Natural killer cell (primary cell): Measurements from ENCODE around the gene PYGB. TPM values are rescaled to one million over a fixed set of nuclear protein-coding genes. Genes with fewer than 3 reads are reported as not detected.
A peak's percentile ranks its signal among the peaks of the same experiment; 100 is the strongest.

Experiments
- ATAC-seq, 3 donors: fragments of 150-1000 bp in 2 of 3; fragments of 200-7000 bp in 1 of 3; cut with Tn5 transposase; 1 replicate in 1 of 3; 2 replicates in 2 of 3; pipeline ENCODE4 v1.10.0; 2021; ENCODE audit warnings: mild to moderate bottlenecking in 2 of 3, moderate library complexity in 2 of 3
- DNase-seq, 2 donors: peaks; one replicate each; pipeline versions ENCODE4 v3.0.0 to v3.0.0-alpha.2; 2013 to 2021; ENCODE audit warnings: mixed read lengths in 1 of 2
- H3K27ac ChIP-seq: one replicate; pipeline ENCODE4 v1.5.1; 2013; ENCODE audit warnings: mild to moderate bottlenecking, low read length
- H3K27me3 ChIP-seq: one replicate; pipeline ENCODE4 v1.6.1; 2013; ENCODE audit warnings: low read length; ENCODE audit not compliant: control insufficient read depth, insufficient read depth
- H3K36me3 ChIP-seq: one replicate; pipeline ENCODE4 v1.6.1; 2013; ENCODE audit warnings: low read length; ENCODE audit not compliant: control insufficient read depth, insufficient read depth
- H3K4me1 ChIP-seq: one replicate; pipeline ENCODE4 v1.6.1; 2013; ENCODE audit warnings: low read length; ENCODE audit not compliant: control insufficient read depth, insufficient read depth
- H3K4me3 ChIP-seq: one replicate; pipeline ENCODE4 v1.5.1; 2013; ENCODE audit warnings: low read length
- H3K9me3 ChIP-seq: one replicate; pipeline ENCODE4 v1.6.1; 2013; ENCODE audit warnings: low read length; ENCODE audit not compliant: control insufficient read depth, insufficient read depth
- H3K27ac Mint-ChIP-seq, 2 donors: one replicate each; pipeline ENCODE4 v1.8.0; 2022; ENCODE audit warnings: mild to moderate bottlenecking in 2 of 2, mixed read lengths in 2 of 2, moderate library complexity in 1 of 2
- H3K27me3 Mint-ChIP-seq, 2 donors: one replicate each; pipeline ENCODE4 v1.8.0; 2022; ENCODE audit warnings: low read depth in 2 of 2, mixed read lengths in 2 of 2
- H3K36me3 Mint-ChIP-seq: one replicate; pipeline ENCODE4 v1.8.0; 2022; ENCODE audit warnings: mixed read lengths
- H3K4me1 Mint-ChIP-seq, 2 donors: one replicate each; pipeline ENCODE4 v1.8.0; 2022; ENCODE audit warnings: mixed read lengths in 2 of 2
- H3K4me3 Mint-ChIP-seq: one replicate; pipeline ENCODE4 v1.8.0; 2022; ENCODE audit warnings: mild to moderate bottlenecking, moderate library complexity, mixed read lengths
- H3K9me3 Mint-ChIP-seq, 2 donors: one replicate each; pipeline ENCODE4 v1.8.0; 2022; ENCODE audit warnings: mixed read lengths in 2 of 2
- WGBS: methylation state at CpG from one replicate; pipeline ENCODE4 v1.1.7; 2013; ENCODE audit warnings: missing lambda C conversion rate; ENCODE audit not compliant: insufficient coverage; 5-methylcytosine and 5-hydroxymethylcytosine counted together
- intact Hi-C: fragments of 100-400 bp; cut with micrococcal nuclease; formaldehyde crosslinking; loops from one replicate; pipeline ENCODE4 v1.14.2; 2022
- total RNA-seq, 4 donors: library from RNA; stranded (reverse); fragments of 120-200 nt in 1 of 4; gene quantifications; one replicate each; pipeline versions ENCODE4 v1.2.3 to v1.2.4, GENCODE V29; 2013 to 2022
- TF ChIP-seq, protein P1 (sequence below): fragments of 200-600 bp; IDR thresholded peaks from one replicate; pipeline ENCODE4 v1.8.0; 2022; ENCODE audit warnings: antibody characterized with exemption

Gene PYGB
- total RNA-seq, 3 donors from 2014 or later (not counting 1 experiment from before 2014, with no cell fraction given) = 39.4 to 55.4 (median 47.0) TPM

GRCh38 chr20:25282034-25282781, 34.3 kb downstream of the PYGB start:
- no peaks in the 10 kb centered on the region for H3K9me3 ChIP-seq
- no peak overlapping the region for H3K27ac ChIP-seq
- no peak for ATAC-seq
- WGBS = 87% methylated on average over 22 of the region's 22 CpGs
- H3K27ac Mint-ChIP-seq = peak overlapping the region in 1 of 2 donors; percentile 77
- no peak overlapping the region for H3K4me3 ChIP-seq
- DNase-seq = no peak
- H3K4me1 ChIP-seq = peaks cover 8% of the 10 kb centered on the region
- H3K9me3 Mint-ChIP-seq = no peaks in the 10 kb centered on the region
- intact Hi-C loops = no loop called here
- TF ChIP-seq, protein P1, sequence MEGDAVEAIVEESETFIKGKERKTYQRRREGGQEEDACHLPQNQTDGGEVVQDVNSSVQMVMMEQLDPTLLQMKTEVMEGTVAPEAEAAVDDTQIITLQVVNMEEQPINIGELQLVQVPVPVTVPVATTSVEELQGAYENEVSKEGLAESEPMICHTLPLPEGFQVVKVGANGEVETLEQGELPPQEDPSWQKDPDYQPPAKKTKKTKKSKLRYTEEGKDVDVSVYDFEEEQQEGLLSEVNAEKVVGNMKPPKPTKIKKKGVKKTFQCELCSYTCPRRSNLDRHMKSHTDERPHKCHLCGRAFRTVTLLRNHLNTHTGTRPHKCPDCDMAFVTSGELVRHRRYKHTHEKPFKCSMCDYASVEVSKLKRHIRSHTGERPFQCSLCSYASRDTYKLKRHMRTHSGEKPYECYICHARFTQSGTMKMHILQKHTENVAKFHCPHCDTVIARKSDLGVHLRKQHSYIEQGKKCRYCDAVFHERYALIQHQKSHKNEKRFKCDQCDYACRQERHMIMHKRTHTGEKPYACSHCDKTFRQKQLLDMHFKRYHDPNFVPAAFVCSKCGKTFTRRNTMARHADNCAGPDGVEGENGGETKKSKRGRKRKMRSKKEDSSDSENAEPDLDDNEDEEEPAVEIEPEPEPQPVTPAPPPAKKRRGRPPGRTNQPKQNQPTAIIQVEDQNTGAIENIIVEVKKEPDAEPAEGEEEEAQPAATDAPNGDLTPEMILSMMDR = no peak
- H3K27me3 Mint-ChIP-seq = no peaks in the 10 kb centered on the region
- H3K36me3 ChIP-seq = peaks cover 64% of the 10 kb centered on the region
- peaks cover 12% of the 10 kb centered on the region for H3K36me3 Mint-ChIP-seq
- H3K4me1 Mint-ChIP-seq = peaks cover 0 to 4% of the 10 kb centered on the region in 2 donors
- H3K27me3 ChIP-seq = no peaks in the 10 kb centered on the region
- no peak overlapping the region for H3K4me3 Mint-ChIP-seq

- 93% methylated on average over 11 of the region's 11 CpGs for WGBS
- intact Hi-C loops = no loop called here
Measured at GRCh38 chr20:25282796-25283195, 34.9 kb downstream of the PYGB start.

DNA sequence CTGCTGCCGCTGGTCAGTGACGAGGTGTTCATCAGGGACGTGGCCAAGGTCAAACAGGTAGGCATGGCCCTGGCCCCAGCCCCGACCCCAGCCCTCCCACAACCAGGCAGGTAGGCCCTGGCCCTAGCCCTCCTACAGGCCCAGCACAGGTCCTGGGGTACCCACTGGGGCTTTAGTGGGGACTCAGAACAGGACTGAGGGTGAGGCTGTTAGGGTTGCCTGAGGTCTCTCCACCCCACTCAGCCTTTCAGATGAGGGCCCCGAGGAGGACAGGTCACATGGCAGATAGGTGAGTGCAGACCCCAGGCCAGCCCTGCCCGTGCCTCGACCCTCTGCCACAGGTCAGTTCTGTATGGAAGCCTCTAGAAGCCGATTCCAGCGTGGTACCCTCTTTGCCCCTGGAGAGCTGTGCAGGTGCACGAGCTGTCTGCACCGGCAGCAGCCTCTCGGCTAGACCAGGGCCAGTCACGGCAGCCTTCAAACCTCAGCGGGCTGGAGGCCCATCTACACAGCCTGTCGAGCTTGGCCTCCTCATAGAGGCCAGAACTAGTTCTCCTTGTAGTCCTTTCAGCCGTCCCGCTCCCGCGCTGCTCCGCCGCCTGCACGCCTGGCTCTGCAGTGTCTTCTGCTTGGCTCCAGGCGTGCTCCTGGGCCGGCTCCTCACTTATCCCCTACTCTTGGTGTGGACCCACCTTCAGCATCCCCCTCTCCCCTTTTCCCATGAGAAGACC, 35.5 kb downstream of the PYGB start:
- no peaks in the 10 kb centered on the region for H3K9me3 Mint-ChIP-seq
- DNase-seq (no peak), ATAC-seq (no peak)
- H3K27ac ChIP-seq = no peak overlapping the region
- TF ChIP-seq, protein P1 = no peak
- H3K27me3 ChIP-seq = no peaks in the 10 kb centered on the region
- H3K4me1 ChIP-seq = peaks cover 8% of the 10 kb centered on the region
- intact Hi-C loops = no loop called here
- no peaks in the 10 kb centered on the region for H3K9me3 ChIP-seq
- no peaks in the 10 kb centered on the region for H3K27me3 Mint-ChIP-seq
- no peak overlapping the region for H3K27ac Mint-ChIP-seq
- 94% methylated on average over 23 of the region's 24 CpGs for WGBS
- peaks cover 57% of the 10 kb centered on the region for H3K36me3 ChIP-seq
- H3K4me1 Mint-ChIP-seq = peaks cover 0 to 4% of the 10 kb centered on the region in 2 donors
- H3K4me3 Mint-ChIP-seq = no peak overlapping the region
- H3K36me3 Mint-ChIP-seq = peaks cover 12% of the 10 kb centered on the region
- H3K4me3 ChIP-seq = no peak overlapping the region

More at GRCh38 chr20:25282796-25283195, 34.9 kb downstream of the PYGB start:
- Histone ChIP-seq H3K27ac (no peak overlapping the region), H3K4me1 (peaks cover 8% of the 10 kb centered on the region), H3K27me3 (no peaks in the 10 kb centered on the region), H3K36me3 (peaks cover 61% of the 10 kb centered on the region), H3K9me3 (no peaks in the 10 kb centered on the region), H3K4me3 (no peak overlapping the region)
- H3K4me1 Mint-ChIP-seq = peaks cover 0 to 4% of the 10 kb centered on the region in 2 donors
- H3K36me3 Mint-ChIP-seq = peaks cover 12% of the 10 kb centered on the region
- H3K4me3 Mint-ChIP-seq = no peak overlapping the region
- H3K27ac Mint-ChIP-seq = peak overlapping the region in 1 of 2 donors; percentile 77
- H3K27me3 Mint-ChIP-seq = no peaks in the 10 kb centered on the region
- ATAC-seq (no peak), DNase-seq (no peak)
- TF ChIP-seq, protein P1 = no peak
- H3K9me3 Mint-ChIP-seq = no peaks in the 10 kb centered on the region
